ENCODE measurements around the gene PRKN.

DNA sequence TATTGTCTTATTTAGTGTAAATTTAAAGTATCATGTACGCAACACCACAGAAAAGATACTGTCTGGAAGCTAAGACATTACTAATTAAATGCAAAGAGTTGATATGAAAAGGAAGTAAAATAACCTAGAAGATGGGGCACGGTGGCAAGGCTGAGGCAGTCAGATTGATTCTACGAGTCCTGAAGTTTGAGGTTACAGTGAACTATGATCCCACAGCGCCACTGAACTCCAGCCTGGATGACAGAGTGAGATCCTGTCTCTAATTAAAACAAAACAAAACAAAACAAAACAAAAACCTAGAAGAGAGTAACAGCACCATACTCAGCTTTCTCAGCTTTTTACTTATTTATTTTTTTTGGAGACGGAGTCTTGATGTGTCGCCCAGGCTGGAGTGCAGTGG lies 199.0 kb downstream of the PRKN start:
- TF ChIP-seq, protein P1, sequence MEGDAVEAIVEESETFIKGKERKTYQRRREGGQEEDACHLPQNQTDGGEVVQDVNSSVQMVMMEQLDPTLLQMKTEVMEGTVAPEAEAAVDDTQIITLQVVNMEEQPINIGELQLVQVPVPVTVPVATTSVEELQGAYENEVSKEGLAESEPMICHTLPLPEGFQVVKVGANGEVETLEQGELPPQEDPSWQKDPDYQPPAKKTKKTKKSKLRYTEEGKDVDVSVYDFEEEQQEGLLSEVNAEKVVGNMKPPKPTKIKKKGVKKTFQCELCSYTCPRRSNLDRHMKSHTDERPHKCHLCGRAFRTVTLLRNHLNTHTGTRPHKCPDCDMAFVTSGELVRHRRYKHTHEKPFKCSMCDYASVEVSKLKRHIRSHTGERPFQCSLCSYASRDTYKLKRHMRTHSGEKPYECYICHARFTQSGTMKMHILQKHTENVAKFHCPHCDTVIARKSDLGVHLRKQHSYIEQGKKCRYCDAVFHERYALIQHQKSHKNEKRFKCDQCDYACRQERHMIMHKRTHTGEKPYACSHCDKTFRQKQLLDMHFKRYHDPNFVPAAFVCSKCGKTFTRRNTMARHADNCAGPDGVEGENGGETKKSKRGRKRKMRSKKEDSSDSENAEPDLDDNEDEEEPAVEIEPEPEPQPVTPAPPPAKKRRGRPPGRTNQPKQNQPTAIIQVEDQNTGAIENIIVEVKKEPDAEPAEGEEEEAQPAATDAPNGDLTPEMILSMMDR (IDR thresholded peaks at IDR 0.05) = no peak
- no peak for TF ChIP-seq POLR2A (IDR thresholded peaks at IDR 0.05)
- no peak for TF ChIP-seq POLR2AphosphoS5 (IDR thresholded peaks at IDR 0.05; ENCODE audit: insufficient read depth in 1 of 2, low read depth in 1 of 2)
